ENCODE measurements around the gene KIF11.
A peak's percentile ranks its signal among the peaks of the same experiment; 100 is the strongest.
"Not testable (repeated sequence)": the region's sequence is repeated elsewhere in the genome, so short reads cannot be mapped to it uniquely, and the experiment has no call there.

The KIF11 gene

GRCh38 chr10:92590623-92591549 is 2.0 kb upstream of the KIF11 start:
- DNase-seq (ENCODE audit: low read depth in 2 of 2), result no peak

GRCh38 chr10:92591550-92592022 is 1.3 kb upstream of the KIF11 start:
- peak; percentile 81 to 84 for DNase-seq (ENCODE audit: low read depth in 2 of 2)

GRCh38 chr10:92593619-92594588 is 974 bp downstream of the KIF11 start:
- no peak for DNase-seq (ENCODE audit: low read depth in 2 of 2)

- DNase-seq (ENCODE audit: low read depth in 2 of 2), result no peak
Measured at GRCh38 chr10:92595505-92595904, 2.6 kb downstream of the KIF11 start.

GRCh38 chr10:92598321-92598720 is 5.4 kb downstream of the KIF11 start:
- peak; percentile 35 to 48 for DNase-seq (ENCODE audit: low read depth in 2 of 2)

GRCh38 chr10:92604841-92605240 is 11.9 kb downstream of the KIF11 start:
- no peak for DNase-seq (ENCODE audit: low read depth in 2 of 2)

- DNase-seq (ENCODE audit: low read depth in 2 of 2), result no peak
Measured at GRCh38 chr10:92615515-92615914, 22.6 kb downstream of the KIF11 start.

- DNase-seq (ENCODE audit: low read depth in 2 of 2), result no peak
Measured at GRCh38 chr10:92619368-92619767, 26.4 kb downstream of the KIF11 start.

- no peak for DNase-seq (ENCODE audit: low read depth in 2 of 2)
Measured at GRCh38 chr10:92627845-92628480, 35.0 kb downstream of the KIF11 start.

GRCh38 chr10:92629945-92630344 is 37.0 kb downstream of the KIF11 start:
- no peak for DNase-seq (ENCODE audit: low read depth in 2 of 2)

GRCh38 chr10:92638037-92638436 is 45.1 kb downstream of the KIF11 start:
- no peak for DNase-seq (ENCODE audit: low read depth in 2 of 2)

- DNase-seq (ENCODE audit: low read depth in 2 of 2), result no peak
Measured at GRCh38 chr10:92640107-92640506, 47.2 kb downstream of the KIF11 start.

GRCh38 chr10:92641492-92641891 is 48.6 kb downstream of the KIF11 start:
- no peak for DNase-seq (ENCODE audit: low read depth in 2 of 2)

- no peak for DNase-seq (ENCODE audit: low read depth in 2 of 2)
Measured at GRCh38 chr10:92644921-92645320, 52.0 kb downstream of the KIF11 start.

- DNase-seq (ENCODE audit: low read depth in 2 of 2), result not testable (repeated sequence)
Measured at GRCh38 chr10:92650864-92651263, 57.9 kb downstream of the KIF11 start.

GRCh38 chr10:92655426-92655825 is 62.5 kb downstream of the KIF11 start:
- DNase-seq (ENCODE audit: low read depth in 2 of 2), result no peak

- DNase-seq (ENCODE audit: low read depth in 2 of 2), result no peak
Measured at GRCh38 chr10:92656266-92656961, 63.5 kb downstream of the KIF11 start.

- no peak for DNase-seq (ENCODE audit: low read depth in 2 of 2)
Measured at GRCh38 chr10:92657024-92657423, 64.1 kb downstream of the KIF11 start.

GRCh38 chr10:92662848-92663247 is 69.9 kb downstream of the KIF11 start:
- DNase-seq (ENCODE audit: low read depth in 2 of 2), result no peak

- no peak for DNase-seq (ENCODE audit: low read depth in 2 of 2)
Measured at GRCh38 chr10:92664322-92664721, 71.4 kb downstream of the KIF11 start.

GRCh38 chr10:92667078-92667477 is 74.1 kb downstream of the KIF11 start:
- no peak for DNase-seq (ENCODE audit: low read depth in 2 of 2)
